Measurements from ENCODE around the gene RANGAP1.
"Not testable (repeated sequence)": the region's sequence is repeated elsewhere in the genome, so short reads cannot be mapped to it uniquely, and the experiment has no call there.

The RANGAP1 gene

GRCh38 chr22:41296826-41297667 lies 11.1 kb upstream of the RANGAP1 start:
- DNase-seq: no peak

GRCh38 chr22:41294816-41295215 lies 8.8 kb upstream of the RANGAP1 start:
- DNase-seq: not testable (repeated sequence)

- DNase-seq: no peak
Observed at GRCh38 chr22:41290262-41291221, 4.6 kb upstream of the RANGAP1 start.

- DNase-seq: no peak
Observed at GRCh38 chr22:41289671-41290070, 3.7 kb upstream of the RANGAP1 start.

- no peak for DNase-seq
Observed at GRCh38 chr22:41288245-41288946, 2.4 kb upstream of the RANGAP1 start.

GRCh38 chr22:41286639-41287091 lies 678 bp upstream of the RANGAP1 start:
- no peak for DNase-seq

- DNase-seq: no peak
Observed at GRCh38 chr22:41285441-41285819, 557 bp downstream of the RANGAP1 start.

- DNase-seq: no peak
Observed at GRCh38 chr22:41284465-41284864, 1.5 kb downstream of the RANGAP1 start.

- no peak for DNase-seq
Observed at GRCh38 chr22:41280854-41281253, 5.1 kb downstream of the RANGAP1 start.

- DNase-seq: no peak
Observed at GRCh38 chr22:41280065-41280464, 5.9 kb downstream of the RANGAP1 start.

- DNase-seq: no peak
Observed at GRCh38 chr22:41274856-41275255, 11.1 kb downstream of the RANGAP1 start.

GRCh38 chr22:41273128-41273527 lies 12.9 kb downstream of the RANGAP1 start:
- DNase-seq: no peak

- no peak for DNase-seq
Observed at GRCh38 chr22:41271787-41272186, 14.2 kb downstream of the RANGAP1 start.

GRCh38 chr22:41267958-41268357 lies 18.0 kb downstream of the RANGAP1 start:
- no peak for DNase-seq

- no peak for DNase-seq
Observed at GRCh38 chr22:41264408-41264941, 21.5 kb downstream of the RANGAP1 start.

GRCh38 chr22:41263704-41264103 lies 22.3 kb downstream of the RANGAP1 start:
- no peak for DNase-seq

- DNase-seq: no peak
Observed at GRCh38 chr22:41262250-41262765, 23.7 kb downstream of the RANGAP1 start.

GRCh38 chr22:41261541-41262249 lies 24.3 kb downstream of the RANGAP1 start:
- no peak for DNase-seq

GRCh38 chr22:41260871-41261270 lies 25.1 kb downstream of the RANGAP1 start:
- no peak for DNase-seq

- not testable (repeated sequence) for DNase-seq
Observed at GRCh38 chr22:41259756-41260155, 26.2 kb downstream of the RANGAP1 start.

- DNase-seq: no peak
Observed at GRCh38 chr22:41257696-41258095, 28.3 kb downstream of the RANGAP1 start.
